Esophagus squamous epithelium (tissue), 4 donors: ENCODE data around the gene CXCR6.

ENCODE experiments used
- POLR2A ChIP-seq, 4 donors: fragments of 450-650 bp; IDR thresholded peaks; one replicate each; pipeline ENCODE4 v1.6.1; 2017; ENCODE audit warnings: antibody characterized with exemption in 4 of 4, mild to moderate bottlenecking in 4 of 4, moderate library complexity in 3 of 4
- TF ChIP-seq, protein P1 (sequence below), 6 experiments: fragments of 450-650 bp in 4 of 6; fragments of 200-600 bp in 2 of 6; sonication (generic) in 2 of 6; IDR thresholded peaks; one replicate each; pipeline ENCODE4 v1.5.1; 2016 to 2019; ENCODE audit warnings: antibody characterized with exemption in 6 of 6, mild to moderate bottlenecking in 4 of 6, moderate library complexity in 4 of 6

DNA sequence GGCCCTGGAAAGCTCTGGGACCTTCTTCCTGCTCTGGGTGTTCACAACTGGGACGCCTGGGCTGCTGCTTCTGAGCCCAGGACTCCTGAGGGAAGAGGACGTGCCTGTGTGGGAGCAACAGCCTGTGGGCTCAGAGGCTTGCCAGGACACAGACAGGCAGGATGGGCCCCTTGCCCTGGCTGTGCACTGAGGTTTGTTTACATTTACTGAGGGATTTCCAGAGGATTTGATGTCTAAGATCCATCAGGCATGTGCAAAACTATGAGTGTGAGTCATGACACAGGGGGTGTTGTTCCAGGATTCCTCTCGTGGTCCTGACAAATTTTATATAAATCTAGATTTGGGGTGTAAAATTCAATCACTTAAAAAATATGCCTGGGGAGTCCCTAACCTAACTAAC lies 46.3 kb upstream of the CXCR6 start:
- TF ChIP-seq, protein P1, sequence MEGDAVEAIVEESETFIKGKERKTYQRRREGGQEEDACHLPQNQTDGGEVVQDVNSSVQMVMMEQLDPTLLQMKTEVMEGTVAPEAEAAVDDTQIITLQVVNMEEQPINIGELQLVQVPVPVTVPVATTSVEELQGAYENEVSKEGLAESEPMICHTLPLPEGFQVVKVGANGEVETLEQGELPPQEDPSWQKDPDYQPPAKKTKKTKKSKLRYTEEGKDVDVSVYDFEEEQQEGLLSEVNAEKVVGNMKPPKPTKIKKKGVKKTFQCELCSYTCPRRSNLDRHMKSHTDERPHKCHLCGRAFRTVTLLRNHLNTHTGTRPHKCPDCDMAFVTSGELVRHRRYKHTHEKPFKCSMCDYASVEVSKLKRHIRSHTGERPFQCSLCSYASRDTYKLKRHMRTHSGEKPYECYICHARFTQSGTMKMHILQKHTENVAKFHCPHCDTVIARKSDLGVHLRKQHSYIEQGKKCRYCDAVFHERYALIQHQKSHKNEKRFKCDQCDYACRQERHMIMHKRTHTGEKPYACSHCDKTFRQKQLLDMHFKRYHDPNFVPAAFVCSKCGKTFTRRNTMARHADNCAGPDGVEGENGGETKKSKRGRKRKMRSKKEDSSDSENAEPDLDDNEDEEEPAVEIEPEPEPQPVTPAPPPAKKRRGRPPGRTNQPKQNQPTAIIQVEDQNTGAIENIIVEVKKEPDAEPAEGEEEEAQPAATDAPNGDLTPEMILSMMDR (IDR thresholded peaks at IDR 0.05): no peak
- TF ChIP-seq POLR2A (IDR thresholded peaks at IDR 0.05): no peak
